Measurements from ENCODE around the gene PRKN.

DNA sequence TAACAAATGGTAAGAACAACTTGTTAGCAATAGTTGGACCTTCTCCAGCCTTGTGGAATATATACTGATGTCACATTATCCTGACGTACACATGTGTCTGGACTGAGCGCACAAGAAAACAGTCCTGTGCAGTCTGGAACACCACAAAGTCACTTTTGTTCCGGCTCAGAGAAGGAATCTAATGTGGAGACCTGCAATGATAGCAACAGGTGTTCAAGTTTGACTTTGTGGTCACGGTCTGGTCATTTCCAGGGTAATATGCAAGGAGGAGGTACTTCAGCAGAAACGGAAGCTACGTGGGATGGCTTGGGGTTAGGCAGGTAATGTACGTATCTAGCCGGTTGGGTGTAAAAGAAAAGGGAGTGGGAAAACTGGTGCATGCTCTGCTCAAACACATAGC lies 766.5 kb downstream of the PRKN start:
- TF ChIP-seq SRF (CRISPR knock-in tag; IDR thresholded peaks at IDR 0.05) (no peak), MAX (CRISPR knock-in tag; IDR thresholded peaks at IDR 0.05) (no peak), ZNF23 (CRISPR knock-in tag; IDR thresholded peaks at IDR 0.05) (no peak), SMC3 (conservative IDR thresholded peaks at IDR 0.05; ENCODE audit: insufficient read depth, low read depth, low read length) (no peak), ZNF121 (CRISPR knock-in tag; conservative IDR thresholded peaks at IDR 0.05) (no peak), GTF2F1 (IDR thresholded peaks at IDR 0.05; ENCODE audit: low read depth, low read length) (no peak), NRF1 (conservative IDR thresholded peaks at IDR 0.05 in 1 of 2, IDR thresholded peaks at IDR 0.05 in 1 of 2) (no peak)
- TF ChIP-seq, protein P1, sequence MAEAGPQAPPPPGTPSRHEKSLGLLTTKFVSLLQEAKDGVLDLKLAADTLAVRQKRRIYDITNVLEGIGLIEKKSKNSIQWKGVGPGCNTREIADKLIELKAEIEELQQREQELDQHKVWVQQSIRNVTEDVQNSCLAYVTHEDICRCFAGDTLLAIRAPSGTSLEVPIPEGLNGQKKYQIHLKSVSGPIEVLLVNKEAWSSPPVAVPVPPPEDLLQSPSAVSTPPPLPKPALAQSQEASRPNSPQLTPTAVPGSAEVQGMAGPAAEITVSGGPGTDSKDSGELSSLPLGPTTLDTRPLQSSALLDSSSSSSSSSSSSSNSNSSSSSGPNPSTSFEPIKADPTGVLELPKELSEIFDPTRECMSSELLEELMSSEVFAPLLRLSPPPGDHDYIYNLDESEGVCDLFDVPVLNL (CRISPR knock-in tag; IDR thresholded peaks at IDR 0.05; ENCODE audit: low read depth), result no peak
